ENCODE results near the gene LAMTOR2.

GRCh38 chr1:156006666-156007376, 47.8 kb upstream of the LAMTOR2 start:
- no peak for TF ChIP-seq CTCF (conservative IDR thresholded peaks at IDR 0.05; ENCODE audit: low read depth, low read length)
- no peak for TF ChIP-seq ELK1 (IDR thresholded peaks at IDR 0.05; ENCODE audit: borderline replicate concordance, low read depth, low read length)
- TF ChIP-seq POLR2A (IDR thresholded peaks at IDR 0.05; ENCODE audit: low read depth, low read length) = no peak
- no peak for TF ChIP-seq SMC3 (IDR thresholded peaks at IDR 0.05; ENCODE audit: low read depth, low read length)
- no peak for TF ChIP-seq CHD1 (IDR thresholded peaks at IDR 0.05; ENCODE audit: low read depth, low read length)
- TF ChIP-seq RFX5 (IDR thresholded peaks at IDR 0.05; ENCODE audit: low read depth, low read length) = no peak
- TF ChIP-seq CEBPB (IDR thresholded peaks at IDR 0.05; ENCODE audit: low read depth, low read length) = no peak
- no peak for TF ChIP-seq MXI1 (IDR thresholded peaks at IDR 0.05; ENCODE audit: borderline replicate concordance, low read depth, low read length)
- TF ChIP-seq MAZ (IDR thresholded peaks at IDR 0.05; ENCODE audit: borderline replicate concordance, low read depth, low read length) = no peak
- TF ChIP-seq, protein P1, sequence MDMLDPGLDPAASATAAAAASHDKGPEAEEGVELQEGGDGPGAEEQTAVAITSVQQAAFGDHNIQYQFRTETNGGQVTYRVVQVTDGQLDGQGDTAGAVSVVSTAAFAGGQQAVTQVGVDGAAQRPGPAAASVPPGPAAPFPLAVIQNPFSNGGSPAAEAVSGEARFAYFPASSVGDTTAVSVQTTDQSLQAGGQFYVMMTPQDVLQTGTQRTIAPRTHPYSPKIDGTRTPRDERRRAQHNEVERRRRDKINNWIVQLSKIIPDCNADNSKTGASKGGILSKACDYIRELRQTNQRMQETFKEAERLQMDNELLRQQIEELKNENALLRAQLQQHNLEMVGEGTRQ (IDR thresholded peaks at IDR 0.05; ENCODE audit: low read depth, low read length) = no peak
